Measurements from ENCODE around the gene CD36.

The CD36 gene

DNA sequence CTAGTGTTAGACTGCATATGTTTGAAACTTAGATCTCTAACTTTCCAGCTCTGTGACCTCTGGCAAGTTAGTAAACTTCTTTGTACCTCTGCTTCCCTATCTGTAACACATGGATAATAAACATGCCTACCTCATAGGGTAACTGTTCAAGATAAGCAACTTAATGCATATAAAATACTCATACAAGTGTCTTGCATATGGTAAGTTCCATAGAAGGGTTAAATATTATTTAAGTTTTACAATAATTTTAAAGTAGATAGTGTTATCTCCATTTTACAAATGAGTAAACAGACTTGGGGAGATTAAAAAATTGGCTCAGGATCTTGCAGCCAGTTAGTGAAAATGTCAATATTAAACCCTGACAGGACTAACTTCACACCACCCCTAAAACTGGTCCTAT is 30.1 kb upstream of the CD36 start:
- DNase-seq: no peak
- Histone ChIP-seq H3K56ac (ENCODE audit: low read length) (no peak overlapping the region), H4K8ac (ENCODE audit: low read depth, low read length) (no peak overlapping the region), H2BK15ac (replicated peaks; ENCODE audit: low read depth) (no peak overlapping the region), H3K79me2 (ENCODE audit: control insufficient read depth, insufficient read depth, low read length) (no peaks in the 10 kb centered on the region), H3K36me3 (ENCODE audit: control insufficient read depth, insufficient read depth, low read length) (no peaks in the 10 kb centered on the region), H2AK5ac (ENCODE audit: low read length) (no peak overlapping the region), H4K5ac (ENCODE audit: low read length) (no peak overlapping the region), H3K27me3 (ENCODE audit: insufficient read depth, low read length, poor library complexity) (no peaks in the 10 kb centered on the region), H3K4me1 (ENCODE audit: control insufficient read depth, low read depth, low read length) (no peaks in the 10 kb centered on the region), H3K23ac (ENCODE audit: low read length) (no peak overlapping the region), H2BK5ac (ENCODE audit: low read length) (no peak overlapping the region), H3K27ac (ENCODE audit: low read depth, low read length) (no peak overlapping the region), H3K4me2 (ENCODE audit: low read length) (no peak overlapping the region), H3K9ac (ENCODE audit: low read length) (no peak overlapping the region), H2BK120ac (ENCODE audit: low read depth, low read length) (no peak overlapping the region), H3K18ac (ENCODE audit: low read length) (no peak overlapping the region), H3K4ac (ENCODE audit: low read depth, low read length) (no peak overlapping the region), H3K79me1 (ENCODE audit: low read length) (no peaks in the 10 kb centered on the region), H3K4me3 (ENCODE audit: low read length) (no peak overlapping the region)

DNA sequence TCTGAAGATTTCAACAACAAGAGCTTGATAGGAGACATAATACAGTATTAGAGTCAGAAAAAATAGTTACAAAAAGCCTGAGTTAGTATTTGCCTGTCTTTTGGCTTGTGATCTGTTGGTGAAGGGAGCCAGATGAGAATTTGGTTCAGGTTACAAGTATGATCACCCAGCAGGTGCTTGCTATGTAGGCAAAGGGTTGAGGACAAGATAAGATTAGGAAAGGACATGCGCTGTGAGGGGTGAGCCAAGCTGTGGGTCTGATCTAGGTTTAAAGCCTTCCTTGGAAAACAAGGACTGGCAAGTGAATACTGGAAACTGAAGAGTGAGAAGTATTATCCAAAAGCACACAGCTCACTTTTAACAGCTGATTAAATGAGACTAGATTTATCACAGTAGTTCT is 28.7 kb upstream of the CD36 start:
- WGBS (ENCODE audit: extremely low coverage, insufficient coverage, low lambda C conversion rate): no CpG with 5 or more reads among the region's 1 CpG
- no peaks in the 10 kb centered on the region for H3K79me2 ChIP-seq (ENCODE audit: control insufficient read depth, insufficient read depth, low read length)
- DNase-seq: peak; percentile 78

DNA sequence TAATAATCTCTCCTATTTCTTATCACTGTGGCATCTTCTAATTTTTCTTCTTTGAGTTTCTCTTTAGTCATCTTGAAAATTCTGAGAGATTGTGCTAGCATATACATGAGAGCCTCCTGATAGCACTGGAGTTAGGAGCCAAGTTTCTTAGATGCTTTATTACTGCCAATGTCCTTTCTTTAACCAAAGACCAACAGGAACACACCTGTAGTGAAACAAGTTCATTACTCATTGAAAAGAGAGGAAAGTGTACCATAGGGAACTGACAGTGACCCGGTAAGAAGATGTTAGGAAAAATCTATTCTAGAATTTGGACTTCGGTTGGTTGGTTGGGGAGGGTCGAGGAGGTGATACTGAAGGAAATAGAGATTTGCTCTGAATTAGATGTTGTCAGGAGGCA is 27.1 kb upstream of the CD36 start:
- no peak overlapping the region for H3K4ac ChIP-seq (ENCODE audit: low read depth, low read length)
- H2BK120ac ChIP-seq (ENCODE audit: low read depth, low read length): no peak overlapping the region
- H3K79me2 ChIP-seq (ENCODE audit: control insufficient read depth, insufficient read depth, low read length): no peaks in the 10 kb centered on the region
- no peak overlapping the region for H2BK5ac ChIP-seq (ENCODE audit: low read length)
- H3K18ac ChIP-seq (ENCODE audit: low read length): no peak overlapping the region
- no peaks in the 10 kb centered on the region for H3K36me3 ChIP-seq (ENCODE audit: control insufficient read depth, insufficient read depth, low read length)
- WGBS (ENCODE audit: extremely low coverage, insufficient coverage, low lambda C conversion rate): 100% methylated on average over 2 of the region's 3 CpGs
- no peak overlapping the region for H3K4me2 ChIP-seq (ENCODE audit: low read length)
- H3K4me3 ChIP-seq (ENCODE audit: low read length): no peak overlapping the region
- no peak overlapping the region for H4K5ac ChIP-seq (ENCODE audit: low read length)
- H3K4me1 ChIP-seq (ENCODE audit: control insufficient read depth, low read depth, low read length): no peaks in the 10 kb centered on the region
- H3K9ac ChIP-seq (ENCODE audit: low read length): no peak overlapping the region
- H3K79me1 ChIP-seq (ENCODE audit: low read length): no peaks in the 10 kb centered on the region
- H3K27me3 ChIP-seq (ENCODE audit: insufficient read depth, low read length, poor library complexity): no peaks in the 10 kb centered on the region
- H3K27ac ChIP-seq (ENCODE audit: low read depth, low read length): no peak overlapping the region
- no peak overlapping the region for H2BK15ac ChIP-seq (replicated peaks; ENCODE audit: low read depth)
- no peak overlapping the region for H4K8ac ChIP-seq (ENCODE audit: low read depth, low read length)
- no peak for DNase-seq
- H2AK5ac ChIP-seq (ENCODE audit: low read length): no peak overlapping the region
- H3K23ac ChIP-seq (ENCODE audit: low read length): no peak overlapping the region
- H3K56ac ChIP-seq (ENCODE audit: low read length): no peak overlapping the region

More for the DNA sequence above, 28.7 kb upstream of the CD36 start:
- no peak overlapping the region for H3K4ac ChIP-seq (ENCODE audit: low read depth, low read length)
- H3K56ac ChIP-seq (ENCODE audit: low read length): no peak overlapping the region
- H3K9ac ChIP-seq (ENCODE audit: low read length): no peak overlapping the region
- no peaks in the 10 kb centered on the region for H3K4me1 ChIP-seq (ENCODE audit: control insufficient read depth, low read depth, low read length)
- H2BK15ac ChIP-seq (replicated peaks; ENCODE audit: low read depth): no peak overlapping the region
- H2BK120ac ChIP-seq (ENCODE audit: low read depth, low read length): no peak overlapping the region
- H2BK5ac ChIP-seq (ENCODE audit: low read length): no peak overlapping the region
- H3K18ac ChIP-seq (ENCODE audit: low read length): no peak overlapping the region
- H3K27ac ChIP-seq (ENCODE audit: low read depth, low read length): no peak overlapping the region
- H3K79me1 ChIP-seq (ENCODE audit: low read length): no peaks in the 10 kb centered on the region
- H3K27me3 ChIP-seq (ENCODE audit: insufficient read depth, low read length, poor library complexity): no peaks in the 10 kb centered on the region
- H4K5ac ChIP-seq (ENCODE audit: low read length): no peak overlapping the region
- no peak overlapping the region for H3K23ac ChIP-seq (ENCODE audit: low read length)
- no peaks in the 10 kb centered on the region for H3K36me3 ChIP-seq (ENCODE audit: control insufficient read depth, insufficient read depth, low read length)
- H4K8ac ChIP-seq (ENCODE audit: low read depth, low read length): no peak overlapping the region
- H3K4me3 ChIP-seq (ENCODE audit: low read length): no peak overlapping the region
- no peak overlapping the region for H2AK5ac ChIP-seq (ENCODE audit: low read length)
- H3K4me2 ChIP-seq (ENCODE audit: low read length): no peak overlapping the region

DNA sequence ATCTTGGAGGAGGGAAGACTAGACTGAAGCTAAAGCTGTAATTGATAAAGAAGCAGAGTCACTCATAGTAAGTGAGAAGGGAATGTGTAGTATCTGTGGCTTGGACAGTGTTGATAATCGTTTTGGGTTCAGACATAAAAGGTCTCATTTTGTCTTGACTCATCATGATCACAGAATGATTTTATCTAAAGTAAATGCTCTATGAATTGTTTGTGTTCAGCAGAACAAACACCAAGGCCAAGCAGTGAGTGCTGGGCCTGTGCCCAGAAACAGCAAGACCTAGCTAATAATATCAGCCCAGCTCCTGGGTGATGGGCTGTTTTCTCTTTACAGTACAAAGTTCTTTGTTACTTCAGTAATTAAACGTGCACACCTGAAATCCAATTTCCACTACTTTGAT is 26.7 kb upstream of the CD36 start:
- no peaks in the 10 kb centered on the region for H3K4me1 ChIP-seq (ENCODE audit: control insufficient read depth, low read depth, low read length)
- H2AK5ac ChIP-seq (ENCODE audit: low read length): no peak overlapping the region
- no peak overlapping the region for H2BK5ac ChIP-seq (ENCODE audit: low read length)
- H3K79me2 ChIP-seq (ENCODE audit: control insufficient read depth, insufficient read depth, low read length): no peaks in the 10 kb centered on the region
- no peaks in the 10 kb centered on the region for H3K79me1 ChIP-seq (ENCODE audit: low read length)
- no peak overlapping the region for H2BK15ac ChIP-seq (replicated peaks; ENCODE audit: low read depth)
- no peak overlapping the region for H3K18ac ChIP-seq (ENCODE audit: low read length)
- no peaks in the 10 kb centered on the region for H3K27me3 ChIP-seq (ENCODE audit: insufficient read depth, low read length, poor library complexity)
- DNase-seq: no peak
- H3K4me3 ChIP-seq (ENCODE audit: low read length): no peak overlapping the region
- H3K9ac ChIP-seq (ENCODE audit: low read length): no peak overlapping the region
- H4K5ac ChIP-seq (ENCODE audit: low read length): no peak overlapping the region
- no peak overlapping the region for H3K4me2 ChIP-seq (ENCODE audit: low read length)
- no CpG with 5 or more reads among the region's 2 CpGs for WGBS (ENCODE audit: extremely low coverage, insufficient coverage, low lambda C conversion rate)
- no peak overlapping the region for H3K56ac ChIP-seq (ENCODE audit: low read length)
- no peaks in the 10 kb centered on the region for H3K36me3 ChIP-seq (ENCODE audit: control insufficient read depth, insufficient read depth, low read length)
- H2BK120ac ChIP-seq (ENCODE audit: low read depth, low read length): no peak overlapping the region
- no peak overlapping the region for H4K8ac ChIP-seq (ENCODE audit: low read depth, low read length)
- H3K4ac ChIP-seq (ENCODE audit: low read depth, low read length): no peak overlapping the region
- H3K27ac ChIP-seq (ENCODE audit: low read depth, low read length): no peak overlapping the region
- no peak overlapping the region for H3K23ac ChIP-seq (ENCODE audit: low read length)

DNA sequence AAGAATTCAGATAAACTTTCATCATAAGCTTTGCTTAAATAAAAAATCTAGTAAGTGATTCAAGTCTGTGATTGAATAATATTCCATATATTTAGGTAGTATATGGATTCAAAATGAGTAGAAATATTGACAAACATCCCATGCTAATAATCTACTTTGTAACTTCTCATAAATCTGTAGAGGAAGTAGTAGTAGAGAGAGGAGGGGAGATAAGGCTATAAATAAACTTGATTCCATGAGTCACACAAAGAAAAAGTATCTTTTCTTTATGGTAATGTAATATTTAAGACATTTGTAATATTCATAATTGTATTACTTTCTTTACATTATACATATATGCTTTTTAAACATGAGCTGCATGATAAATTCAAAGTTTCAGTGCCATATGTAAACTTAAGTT is 25.6 kb upstream of the CD36 start:
- no peak for DNase-seq

DNA sequence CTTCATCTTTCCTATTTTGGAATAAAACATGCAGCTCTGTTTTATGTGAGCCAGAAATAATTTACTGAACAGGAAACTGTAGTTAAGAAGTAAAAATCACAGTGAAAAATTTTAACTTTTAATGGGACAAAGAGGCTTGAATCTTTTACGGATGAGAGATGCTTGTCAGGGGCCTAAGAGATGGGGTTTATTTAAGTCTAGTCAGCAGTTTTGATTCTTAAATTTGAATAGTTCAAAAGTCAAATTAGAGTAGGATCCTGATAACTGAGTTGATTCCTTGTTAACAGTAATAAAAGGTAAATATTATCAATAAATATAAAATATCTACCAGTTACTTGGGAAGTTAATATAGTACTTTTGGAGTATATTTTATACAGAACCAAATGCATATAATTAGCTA is 24.9 kb upstream of the CD36 start:
- Histone ChIP-seq H3K36me3 (ENCODE audit: control insufficient read depth, insufficient read depth, low read length) (no peaks in the 10 kb centered on the region), H3K4me2 (ENCODE audit: low read length) (no peak overlapping the region), H2BK120ac (ENCODE audit: low read depth, low read length) (no peak overlapping the region), H3K4ac (ENCODE audit: low read depth, low read length) (no peak overlapping the region), H3K79me2 (ENCODE audit: control insufficient read depth, insufficient read depth, low read length) (no peaks in the 10 kb centered on the region), H4K5ac (ENCODE audit: low read length) (no peak overlapping the region), H2BK15ac (replicated peaks; ENCODE audit: low read depth) (no peak overlapping the region), H3K79me1 (ENCODE audit: low read length) (no peaks in the 10 kb centered on the region), H3K27me3 (ENCODE audit: insufficient read depth, low read length, poor library complexity) (no peaks in the 10 kb centered on the region), H4K8ac (ENCODE audit: low read depth, low read length) (no peak overlapping the region), H3K23ac (ENCODE audit: low read length) (no peak overlapping the region), H2BK5ac (ENCODE audit: low read length) (no peak overlapping the region), H3K9ac (ENCODE audit: low read length) (no peak overlapping the region), H3K27ac (ENCODE audit: low read depth, low read length) (no peak overlapping the region), H3K4me3 (ENCODE audit: low read length) (no peak overlapping the region), H3K4me1 (ENCODE audit: control insufficient read depth, low read depth, low read length) (no peaks in the 10 kb centered on the region), H3K18ac (ENCODE audit: low read length) (no peak overlapping the region), H3K56ac (ENCODE audit: low read length) (no peak overlapping the region), H2AK5ac (ENCODE audit: low read length) (no peak overlapping the region)
- DNase-seq: no peak
- WGBS (ENCODE audit: extremely low coverage, insufficient coverage, low lambda C conversion rate): no CpG with 5 or more reads among the region's 1 CpG

More for the DNA sequence above, 25.6 kb upstream of the CD36 start:
- no peak overlapping the region for H2AK5ac ChIP-seq (ENCODE audit: low read length)
- no peak overlapping the region for H3K4ac ChIP-seq (ENCODE audit: low read depth, low read length)
- H3K23ac ChIP-seq (ENCODE audit: low read length): no peak overlapping the region
- no peak overlapping the region for H2BK5ac ChIP-seq (ENCODE audit: low read length)
- no peak overlapping the region for H4K8ac ChIP-seq (ENCODE audit: low read depth, low read length)
- no peaks in the 10 kb centered on the region for H3K4me1 ChIP-seq (ENCODE audit: control insufficient read depth, low read depth, low read length)
- no peak overlapping the region for H3K18ac ChIP-seq (ENCODE audit: low read length)
- H3K27ac ChIP-seq (ENCODE audit: low read depth, low read length): no peak overlapping the region
- no peak overlapping the region for H3K9ac ChIP-seq (ENCODE audit: low read length)
- H3K4me3 ChIP-seq (ENCODE audit: low read length): no peak overlapping the region
- no peaks in the 10 kb centered on the region for H3K79me1 ChIP-seq (ENCODE audit: low read length)
- H3K4me2 ChIP-seq (ENCODE audit: low read length): no peak overlapping the region
- H4K5ac ChIP-seq (ENCODE audit: low read length): no peak overlapping the region
- no peaks in the 10 kb centered on the region for H3K79me2 ChIP-seq (ENCODE audit: control insufficient read depth, insufficient read depth, low read length)
- no peak overlapping the region for H2BK15ac ChIP-seq (replicated peaks; ENCODE audit: low read depth)
- H3K27me3 ChIP-seq (ENCODE audit: insufficient read depth, low read length, poor library complexity): no peaks in the 10 kb centered on the region
- no peak overlapping the region for H3K56ac ChIP-seq (ENCODE audit: low read length)
- H3K36me3 ChIP-seq (ENCODE audit: control insufficient read depth, insufficient read depth, low read length): no peaks in the 10 kb centered on the region
- no peak overlapping the region for H2BK120ac ChIP-seq (ENCODE audit: low read depth, low read length)
